HG03575 (cell line): ENCODE results near the gene HEBP2.

Source experiments
- ATAC-seq: cut with Tn5 transposase; IDR thresholded peaks from one replicate; pipeline ENCODE4 v1.9.1; 2021; ENCODE audit not compliant: unreplicated experiment, insufficient number of reproducible peaks, low FRiP score; ENCODE audit errors: extremely low read depth

HEBP2 gene

GRCh38 chr6:138440758-138441357 lies 36.8 kb downstream of the HEBP2 start:
- ATAC-seq, result no peak

DNA sequence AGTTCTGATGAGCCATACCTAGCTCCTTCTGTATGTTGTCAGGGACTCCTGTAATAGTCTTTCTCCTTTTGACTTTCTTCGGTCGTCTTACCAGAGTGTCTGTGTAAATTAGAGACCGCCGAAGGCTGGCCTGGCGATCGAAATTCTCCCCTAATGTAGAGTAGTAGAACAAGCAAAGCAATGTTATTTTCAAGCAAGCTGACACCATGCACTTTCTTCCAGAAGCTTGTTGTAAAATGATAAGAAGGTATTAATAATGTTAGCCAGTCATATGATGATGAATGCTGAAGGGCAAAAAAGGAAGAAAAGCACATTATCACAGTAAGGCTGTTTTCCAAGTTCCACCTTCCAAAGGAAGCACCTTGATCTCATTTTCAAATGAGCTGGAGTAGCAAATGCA lies 37.9 kb downstream of the HEBP2 start:
- no peak for ATAC-seq

- ATAC-seq, result no peak
These were observed 38.6 kb downstream of the HEBP2 start for GRCh38 chr6:138442663-138443062.

GRCh38 chr6:138443979-138444378 lies 40.0 kb downstream of the HEBP2 start:
- ATAC-seq, result no peak

DNA sequence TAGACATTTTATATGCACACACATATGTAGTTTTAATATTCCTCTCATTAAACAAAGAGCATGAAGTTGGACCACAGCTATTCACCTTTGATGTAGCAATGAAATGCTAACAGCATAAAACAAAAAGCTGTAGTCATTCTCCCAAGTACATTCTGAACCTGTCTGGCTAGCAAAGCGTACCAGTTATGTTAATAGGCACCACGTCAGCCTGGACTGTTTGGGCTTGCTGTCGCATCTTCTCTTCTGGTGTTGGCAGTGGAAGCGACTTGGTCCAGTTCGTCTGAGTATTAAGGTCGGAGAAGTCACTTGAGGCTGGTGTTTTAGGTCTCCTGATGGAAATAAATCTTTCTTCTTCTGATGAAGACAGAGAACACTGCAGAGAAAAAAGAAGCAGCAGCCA lies 42.8 kb downstream of the HEBP2 start:
- no peak for ATAC-seq

DNA sequence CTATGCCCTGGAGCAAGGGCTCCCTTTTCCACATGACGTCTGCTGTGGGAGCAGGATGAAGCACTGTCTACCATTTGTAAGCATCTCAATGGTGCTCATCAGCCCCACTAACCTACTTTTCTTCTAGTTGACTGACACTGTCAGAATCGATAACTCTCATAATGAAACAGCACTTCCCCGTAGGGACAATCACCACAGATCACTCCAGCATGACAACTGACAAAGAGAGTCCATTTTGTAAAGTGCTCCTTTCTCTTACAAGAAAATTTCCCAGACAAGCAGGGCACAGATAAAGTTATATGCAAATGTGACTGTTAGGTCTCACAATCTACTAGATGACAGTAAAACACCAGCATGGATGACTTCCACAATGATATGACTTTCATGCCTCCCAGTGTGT lies 46.4 kb downstream of the HEBP2 start:
- ATAC-seq, result no peak

DNA sequence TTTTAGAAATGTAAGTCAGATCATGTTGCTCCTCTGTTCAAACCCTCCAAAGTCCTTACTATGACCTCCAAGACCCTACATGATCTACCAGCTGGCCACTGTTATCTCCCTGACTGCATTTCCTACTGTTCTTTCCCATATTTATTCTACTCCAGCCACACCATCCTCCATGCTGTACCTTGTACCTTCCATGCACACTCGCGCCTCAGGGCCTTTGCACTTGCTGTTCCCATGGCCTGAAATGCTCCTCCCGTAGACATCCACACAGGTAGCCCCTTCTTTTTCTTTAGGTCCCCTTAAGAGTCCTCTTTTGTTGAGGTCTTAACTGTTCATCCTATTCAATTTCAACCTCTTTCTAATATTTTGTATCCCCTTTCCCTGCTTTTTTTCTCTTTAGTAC lies 47.0 kb downstream of the HEBP2 start:
- no peak for ATAC-seq

GRCh38 chr6:138454981-138455706 lies 51.1 kb downstream of the HEBP2 start:
- ATAC-seq, result no peak

GRCh38 chr6:138455746-138456400 lies 51.9 kb downstream of the HEBP2 start:
- peak; percentile 96 for ATAC-seq

- ATAC-seq, result no peak
These were observed 52.4 kb downstream of the HEBP2 start for GRCh38 chr6:138456401-138456790.

GRCh38 chr6:138461647-138462046 lies 57.6 kb downstream of the HEBP2 start:
- no peak for ATAC-seq

DNA sequence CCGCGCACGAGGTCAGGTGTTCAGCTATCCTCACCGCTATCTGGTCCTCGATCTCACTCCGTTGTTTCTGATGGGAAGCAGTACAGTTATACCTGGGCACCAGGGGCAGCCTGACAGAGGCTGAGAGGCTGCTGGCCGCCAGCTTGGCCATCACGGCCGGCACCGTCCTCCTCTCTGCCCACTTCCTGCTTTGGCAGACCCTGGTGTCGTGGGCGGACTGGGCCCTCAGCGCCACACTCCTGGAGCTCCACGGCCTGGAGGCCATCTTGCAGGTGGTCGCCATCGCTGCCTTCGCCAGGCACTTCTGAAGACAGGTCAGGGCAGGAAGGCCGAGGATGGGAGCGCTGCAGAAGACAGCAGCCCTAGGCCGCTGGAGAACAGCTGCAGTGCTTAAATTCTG lies 60.1 kb downstream of the HEBP2 start:
- ATAC-seq, result no peak

- no peak for ATAC-seq
These were observed 61.1 kb downstream of the HEBP2 start for GRCh38 chr6:138465007-138465645.

DNA sequence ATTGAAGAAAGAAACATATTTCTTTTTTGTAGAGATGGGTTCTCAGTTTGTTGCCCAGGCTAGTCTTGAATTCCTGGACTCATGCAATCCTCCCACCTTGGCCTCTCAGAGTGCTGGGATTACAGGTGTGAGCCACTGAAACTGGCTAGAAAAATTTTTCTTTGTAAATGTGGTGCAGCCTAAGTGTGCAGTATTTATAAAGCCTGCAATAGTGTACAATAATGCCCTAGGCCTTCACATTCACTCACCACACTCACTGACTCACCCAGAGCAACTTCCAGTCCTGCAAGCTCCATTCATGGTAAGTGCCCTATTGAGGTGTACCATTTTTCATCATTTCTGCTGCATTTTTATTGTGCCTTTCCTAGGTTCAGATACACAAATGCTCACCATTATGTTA lies 63.9 kb downstream of the HEBP2 start:
- ATAC-seq, result no peak

DNA sequence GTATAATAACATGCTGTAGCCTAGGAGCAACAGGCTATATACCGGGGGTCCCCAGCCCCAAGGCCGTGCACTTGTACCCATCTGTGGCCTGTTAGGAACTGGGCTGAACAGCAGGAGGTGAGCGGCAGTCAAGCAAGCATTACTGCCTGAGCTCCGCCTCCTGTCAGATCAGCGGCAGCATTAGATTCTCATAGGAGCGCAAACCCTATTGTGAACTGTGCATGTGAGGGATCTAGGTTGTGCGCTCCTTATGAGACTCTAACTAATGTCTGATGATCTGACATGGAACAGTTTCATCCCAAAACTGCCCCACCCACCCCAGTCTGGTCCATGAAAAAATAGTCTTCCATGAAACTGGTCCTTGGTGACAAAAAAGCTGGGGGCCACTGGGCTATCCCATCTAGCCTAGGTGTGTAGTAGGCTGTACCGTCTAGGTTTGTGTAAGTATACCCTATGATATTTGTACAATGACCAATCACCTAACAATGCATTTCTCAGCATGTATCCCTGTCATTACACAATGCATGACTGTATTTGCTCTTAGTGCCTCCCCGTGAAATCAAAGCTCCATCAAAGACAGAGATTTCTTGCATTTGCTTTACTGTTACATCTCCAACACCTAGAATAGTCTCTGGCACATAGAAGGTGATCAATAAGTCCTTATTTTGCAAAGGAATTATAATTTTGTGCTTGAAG lies 64.4 kb downstream of the HEBP2 start:
- no peak for ATAC-seq
